ENCODE measurements around the gene ALCAM.
A peak's percentile ranks its signal among the peaks of the same experiment; 100 is the strongest.

The ALCAM gene

DNA sequence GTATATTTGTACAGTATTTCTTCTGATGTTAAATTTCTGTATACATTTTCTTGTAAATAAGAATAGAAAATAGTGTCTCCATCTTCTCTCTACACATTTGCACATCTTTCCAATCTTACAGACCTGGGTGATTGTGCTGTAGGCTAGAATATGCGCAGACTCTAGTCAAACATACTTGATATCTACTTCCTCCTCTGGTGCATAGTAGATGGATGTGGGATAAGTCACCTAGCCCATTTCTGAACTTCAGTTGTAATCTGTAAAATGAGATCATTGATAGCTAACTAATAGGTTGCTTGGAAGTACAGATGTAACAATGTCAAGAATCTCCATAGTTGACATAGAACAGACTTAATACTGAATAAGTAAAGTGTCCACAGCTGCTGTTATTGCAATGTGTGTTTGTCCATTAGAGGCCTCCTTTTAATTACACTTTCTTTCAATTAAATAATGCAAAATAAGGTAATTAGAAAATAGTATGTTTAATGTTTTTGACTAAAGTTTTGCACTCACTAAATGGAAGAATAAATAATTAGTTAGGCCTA, 46.7 kb downstream of the ALCAM start:
- Histone ChIP-seq H3K27me3 (ENCODE audit: insufficient read depth, low read length) (no peaks in the 10 kb centered on the region), H3K9me3 (ENCODE audit: insufficient read depth, low read depth, low read length) (no peaks in the 10 kb centered on the region), H3K4me1 (ENCODE audit: control insufficient read depth in 1 of 2, insufficient read depth in 2 of 2, low read length in 2 of 2) (no peaks in the 10 kb centered on the region), H3K4me2 (ENCODE audit: low read length) (no peak overlapping the region), H4K8ac (ENCODE audit: low read depth, low read length) (no peak overlapping the region), H3K27ac (ENCODE audit: low read depth, low read length) (no peak overlapping the region), H3K18ac (ENCODE audit: low read length) (no peak overlapping the region), H3K9ac (ENCODE audit: low read length) (no peak overlapping the region), H4K91ac (ENCODE audit: low read depth, low read length) (no peak overlapping the region), H3K36me3 (ENCODE audit: control insufficient read depth in 1 of 2, insufficient read depth in 2 of 2, low read length in 2 of 2) (no peaks in the 10 kb centered on the region), H3K23ac (ENCODE audit: low read length) (no peak overlapping the region), H2BK12ac (ENCODE audit: low read length) (no peak overlapping the region), H4K12ac (ENCODE audit: low read depth, low read length) (no peak overlapping the region), H2BK5ac (ENCODE audit: low read depth, low read length, poor library complexity) (no peak overlapping the region), H3K4ac (ENCODE audit: low read depth, low read length) (no peak overlapping the region), H2BK120ac (ENCODE audit: insufficient read depth, low read length, poor library complexity) (no peak overlapping the region), H3K4me3 (ENCODE audit: low read depth, low read length) (no peak overlapping the region), H3K79me1 (ENCODE audit: low read length) (no peaks in the 10 kb centered on the region), H2AK5ac (ENCODE audit: low read length) (no peak overlapping the region), H3K14ac (ENCODE audit: low read length) (no peak overlapping the region), H2AFZ (ENCODE audit: insufficient read depth, low read length, poor library complexity) (no peak overlapping the region), H3K79me2 (ENCODE audit: control insufficient read depth, insufficient read depth, low read length, poor library complexity) (no peaks in the 10 kb centered on the region)
- DNase-seq: peak in 1 of 2 donors; percentile 60
- no CpG with 5 or more reads among the region's 1 CpG for WGBS (ENCODE audit: extremely low coverage, insufficient coverage, insufficient read length)

DNA sequence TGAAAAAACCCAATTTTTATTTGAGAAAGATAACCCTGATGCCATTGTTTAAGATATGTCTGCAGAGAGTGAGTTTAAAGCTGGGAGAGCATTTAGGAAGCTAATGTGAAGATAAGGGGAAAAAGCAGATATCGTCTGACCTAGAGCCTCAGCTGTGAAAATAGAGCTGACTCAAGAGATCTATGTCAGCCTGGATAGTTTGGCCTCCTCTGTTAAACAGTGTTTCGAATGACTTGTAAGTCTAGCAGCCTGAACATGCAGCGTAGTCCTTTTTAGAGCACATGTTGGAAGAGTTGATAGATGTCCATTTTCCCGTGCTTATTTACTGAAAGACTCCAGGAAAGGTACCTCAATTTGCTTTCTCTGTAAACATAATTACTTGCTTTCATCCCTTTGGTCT, 48.1 kb downstream of the ALCAM start:
- H3K14ac ChIP-seq (ENCODE audit: low read length): no peak overlapping the region
- H3K27me3 ChIP-seq (ENCODE audit: insufficient read depth, low read length): no peaks in the 10 kb centered on the region
- H3K4me2 ChIP-seq (ENCODE audit: low read length): no peak overlapping the region
- no peak overlapping the region for H4K91ac ChIP-seq (ENCODE audit: low read depth, low read length)
- H2AFZ ChIP-seq (ENCODE audit: insufficient read depth, low read length, poor library complexity): no peak overlapping the region
- no peaks in the 10 kb centered on the region for H3K36me3 ChIP-seq (ENCODE audit: control insufficient read depth in 1 of 2, insufficient read depth in 2 of 2, low read length in 2 of 2)
- no peak overlapping the region for H3K18ac ChIP-seq (ENCODE audit: low read length)
- no peak overlapping the region for H4K12ac ChIP-seq (ENCODE audit: low read depth, low read length)
- no peak overlapping the region for H2BK120ac ChIP-seq (ENCODE audit: insufficient read depth, low read length, poor library complexity)
- no peaks in the 10 kb centered on the region for H3K79me2 ChIP-seq (ENCODE audit: control insufficient read depth, insufficient read depth, low read length, poor library complexity)
- H2BK5ac ChIP-seq (ENCODE audit: low read depth, low read length, poor library complexity): no peak overlapping the region
- H3K9ac ChIP-seq (ENCODE audit: low read length): no peak overlapping the region
- no peak overlapping the region for H4K8ac ChIP-seq (ENCODE audit: low read depth, low read length)
- H3K79me1 ChIP-seq (ENCODE audit: low read length): no peaks in the 10 kb centered on the region
- H3K4me3 ChIP-seq (ENCODE audit: low read depth, low read length): no peak overlapping the region
- H3K23ac ChIP-seq (ENCODE audit: low read length): no peak overlapping the region
- no peak overlapping the region for H2BK12ac ChIP-seq (ENCODE audit: low read length)
- DNase-seq: no peak
- WGBS (ENCODE audit: extremely low coverage, insufficient coverage, insufficient read length): no CpG with 5 or more reads among the region's 4 CpGs
- H2AK5ac ChIP-seq (ENCODE audit: low read length): no peak overlapping the region
- no peak overlapping the region for H3K4ac ChIP-seq (ENCODE audit: low read depth, low read length)
- no peaks in the 10 kb centered on the region for H3K9me3 ChIP-seq (ENCODE audit: insufficient read depth, low read depth, low read length)
- H3K4me1 ChIP-seq (ENCODE audit: control insufficient read depth in 1 of 2, insufficient read depth in 2 of 2, low read length in 2 of 2): no peaks in the 10 kb centered on the region
- no peak overlapping the region for H3K27ac ChIP-seq (ENCODE audit: low read depth, low read length)

DNA sequence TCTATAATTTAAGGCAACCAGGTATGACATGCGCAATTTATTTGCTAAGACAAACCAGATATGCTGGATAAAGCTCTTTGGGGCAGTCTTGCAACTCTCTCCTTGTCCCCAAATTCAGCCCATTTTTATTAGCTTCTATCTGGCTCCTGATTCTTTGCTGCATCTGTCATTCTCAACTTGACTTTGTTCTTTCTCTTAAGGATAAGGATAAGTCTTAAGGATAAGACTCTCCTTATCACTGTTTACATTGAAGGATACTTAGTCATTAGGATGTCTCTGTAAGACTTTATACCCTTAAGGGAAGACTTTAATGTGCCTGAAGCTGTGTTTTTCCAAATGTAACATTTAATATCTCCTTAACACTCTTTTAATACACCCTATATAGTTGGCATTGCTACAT, 49.2 kb downstream of the ALCAM start:
- H4K8ac ChIP-seq (ENCODE audit: low read depth, low read length): no peak overlapping the region

DNA sequence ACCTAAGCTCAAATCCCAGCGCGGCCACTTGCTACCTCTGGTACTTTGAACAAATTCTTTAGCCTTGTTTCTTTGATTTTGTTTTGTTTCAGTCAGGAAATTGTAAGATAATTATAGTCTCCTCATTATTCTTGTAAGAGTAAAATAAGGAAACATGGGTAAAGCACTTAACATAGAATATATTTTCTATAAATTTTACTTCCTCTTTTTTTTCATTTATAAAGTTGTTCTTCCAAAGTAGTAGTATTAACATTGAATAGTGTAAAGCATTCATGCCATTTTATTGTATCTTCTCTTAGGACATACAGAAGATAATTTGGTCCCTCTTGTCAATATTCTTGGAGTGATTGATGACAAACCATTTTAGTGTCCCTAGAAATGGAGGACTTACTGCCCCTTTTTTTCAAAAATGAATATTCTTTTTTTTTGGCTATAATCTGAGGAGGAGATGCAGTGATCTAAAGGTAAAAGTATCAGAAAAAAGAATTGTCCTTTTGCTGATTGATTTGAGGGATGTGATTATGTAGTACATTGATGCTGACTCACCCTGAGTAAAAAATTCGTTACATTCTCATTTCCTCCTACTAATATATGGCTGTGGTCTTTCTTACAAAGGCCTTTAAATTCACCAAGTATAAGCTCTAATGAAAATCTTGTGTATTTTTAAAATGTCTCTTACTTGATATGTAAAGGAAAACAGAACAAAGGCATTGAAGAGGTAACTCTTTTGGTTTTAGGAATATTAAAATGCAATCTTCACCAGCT, 51.0 kb downstream of the ALCAM start:
- Histone ChIP-seq H3K27me3 (ENCODE audit: insufficient read depth, low read length) (no peaks in the 10 kb centered on the region), H3K4me2 (ENCODE audit: low read length) (no peak overlapping the region), H3K79me1 (ENCODE audit: low read length) (no peaks in the 10 kb centered on the region), H2AFZ (ENCODE audit: insufficient read depth, low read length, poor library complexity) (no peak overlapping the region), H3K14ac (ENCODE audit: low read length) (no peak overlapping the region), H2BK12ac (ENCODE audit: low read length) (no peak overlapping the region), H2BK5ac (ENCODE audit: low read depth, low read length, poor library complexity) (no peak overlapping the region), H3K36me3 (ENCODE audit: control insufficient read depth in 1 of 2, insufficient read depth in 2 of 2, low read length in 2 of 2) (no peaks in the 10 kb centered on the region), H3K9ac (ENCODE audit: low read length) (no peak overlapping the region), H3K79me2 (ENCODE audit: control insufficient read depth, insufficient read depth, low read length, poor library complexity) (no peaks in the 10 kb centered on the region), H3K9me3 (ENCODE audit: insufficient read depth, low read depth, low read length) (no peaks in the 10 kb centered on the region), H3K23ac (ENCODE audit: low read length) (no peak overlapping the region), H3K4me3 (ENCODE audit: low read depth, low read length) (no peak overlapping the region), H2AK5ac (ENCODE audit: low read length) (no peak overlapping the region), H3K18ac (ENCODE audit: low read length) (no peak overlapping the region), H2BK120ac (ENCODE audit: insufficient read depth, low read length, poor library complexity) (no peak overlapping the region), H4K12ac (ENCODE audit: low read depth, low read length) (no peak overlapping the region), H4K8ac (ENCODE audit: low read depth, low read length) (no peak overlapping the region), H3K4me1 (ENCODE audit: control insufficient read depth in 1 of 2, insufficient read depth in 2 of 2, low read length in 2 of 2) (no peaks in the 10 kb centered on the region), H3K4ac (ENCODE audit: low read depth, low read length) (no peak overlapping the region), H4K91ac (ENCODE audit: low read depth, low read length) (no peak overlapping the region), H3K27ac (ENCODE audit: low read depth, low read length) (no peak overlapping the region)
- no peak for DNase-seq
- WGBS (ENCODE audit: extremely low coverage, insufficient coverage, insufficient read length): no CpG with 5 or more reads among the region's 3 CpGs

More for the DNA sequence above, 49.2 kb downstream of the ALCAM start:
- H3K27me3 ChIP-seq (ENCODE audit: insufficient read depth, low read length): no peaks in the 10 kb centered on the region
- no peaks in the 10 kb centered on the region for H3K79me2 ChIP-seq (ENCODE audit: control insufficient read depth, insufficient read depth, low read length, poor library complexity)
- no peak overlapping the region for H4K12ac ChIP-seq (ENCODE audit: low read depth, low read length)
- H4K91ac ChIP-seq (ENCODE audit: low read depth, low read length): no peak overlapping the region
- no peak overlapping the region for H2AK5ac ChIP-seq (ENCODE audit: low read length)
- H2BK12ac ChIP-seq (ENCODE audit: low read length): no peak overlapping the region
- no peak overlapping the region for H3K4ac ChIP-seq (ENCODE audit: low read depth, low read length)
- no peak overlapping the region for H3K27ac ChIP-seq (ENCODE audit: low read depth, low read length)
- H3K4me2 ChIP-seq (ENCODE audit: low read length): no peak overlapping the region
- H3K18ac ChIP-seq (ENCODE audit: low read length): no peak overlapping the region
- H3K23ac ChIP-seq (ENCODE audit: low read length): no peak overlapping the region
- no peak overlapping the region for H2BK5ac ChIP-seq (ENCODE audit: low read depth, low read length, poor library complexity)
- no peaks in the 10 kb centered on the region for H3K79me1 ChIP-seq (ENCODE audit: low read length)
- no CpG with 5 or more reads among the region's 1 CpG for WGBS (ENCODE audit: extremely low coverage, insufficient coverage, insufficient read length)
- H3K4me1 ChIP-seq (ENCODE audit: control insufficient read depth in 1 of 2, insufficient read depth in 2 of 2, low read length in 2 of 2): no peaks in the 10 kb centered on the region
- H2BK120ac ChIP-seq (ENCODE audit: insufficient read depth, low read length, poor library complexity): no peak overlapping the region
- no peak overlapping the region for H3K14ac ChIP-seq (ENCODE audit: low read length)
- H3K4me3 ChIP-seq (ENCODE audit: low read depth, low read length): no peak overlapping the region
- no peak overlapping the region for H3K9ac ChIP-seq (ENCODE audit: low read length)
- peak in 1 of 2 donors; percentile 9 for DNase-seq
- H2AFZ ChIP-seq (ENCODE audit: insufficient read depth, low read length, poor library complexity): no peak overlapping the region
- H3K36me3 ChIP-seq (ENCODE audit: control insufficient read depth in 1 of 2, insufficient read depth in 2 of 2, low read length in 2 of 2): no peaks in the 10 kb centered on the region
- no peaks in the 10 kb centered on the region for H3K9me3 ChIP-seq (ENCODE audit: insufficient read depth, low read depth, low read length)

Measured in trophoblast cell (in vitro differentiated cells and primary cell).